GM23248 (cell line): ENCODE measurements around the gene FIS1. TPM values are rescaled to one million over a fixed set of nuclear protein-coding genes. Genes with fewer than 3 reads are reported as not detected.
"Not testable (repeated sequence)": the region's sequence is repeated elsewhere in the genome, so short reads cannot be mapped to it uniquely, and the experiment has no call there.

Experiments
- DNase-seq: peaks from one replicate; pipeline ENCODE4 v3.0.0-alpha.2; 2015
- H2AFZ ChIP-seq: fragments of 200-600 bp; sonication (generic); 2 replicates; pipeline ENCODE4 v1.6.1; 2016; ENCODE audit warnings: antibody characterized with exemption
- H3F3A ChIP-seq: fragments of 200-600 bp; sonication (generic); 2 replicates; pipeline ENCODE4 v1.6.1; 2016; ENCODE audit warnings: mild to moderate bottlenecking, antibody characterized with exemption, mixed run types; ENCODE audit not compliant: insufficient read depth
- H3K27ac ChIP-seq: fragments of 200-600 bp; sonication (generic); 2 replicates; pipeline ENCODE4 v1.5.1; 2016; ENCODE audit warnings: mild to moderate bottlenecking
- H3K27me3 ChIP-seq: fragments of 200-600 bp; sonication (generic); replicated peaks from 2 replicates; pipeline ENCODE4 v1.6.1; 2016; ENCODE audit warnings: mild to moderate bottlenecking; ENCODE audit not compliant: insufficient read depth
- H3K36me3 ChIP-seq: fragments of 200-600 bp; sonication (generic); 2 replicates; pipeline ENCODE4 v1.6.1; 2016; ENCODE audit warnings: low read depth, mild to moderate bottlenecking
- H3K4me1 ChIP-seq: fragments of 200-600 bp; sonication (generic); 2 replicates; pipeline ENCODE4 v1.6.1; 2016; ENCODE audit warnings: mild to moderate bottlenecking; ENCODE audit not compliant: insufficient read depth
- H3K4me2 ChIP-seq: fragments of 200-600 bp; sonication (generic); one replicate; pipeline ENCODE4 v1.6.1; 2016; ENCODE audit warnings: mild to moderate bottlenecking; ENCODE audit not compliant: unreplicated experiment
- H3K4me3 ChIP-seq: fragments of 200-600 bp; sonication (generic); 2 replicates; pipeline ENCODE4 v1.5.1; 2016; ENCODE audit warnings: mild to moderate bottlenecking
- H3K79me2 ChIP-seq: fragments of 200-600 bp; sonication (generic); 2 replicates; pipeline ENCODE4 v1.6.1; 2016; ENCODE audit warnings: mild to moderate bottlenecking; ENCODE audit not compliant: insufficient read depth
- H3K9ac ChIP-seq: fragments of 200-600 bp; sonication (generic); 2 replicates; pipeline ENCODE4 v1.6.1; 2016; ENCODE audit warnings: mild to moderate bottlenecking
- H3K9me2 ChIP-seq: fragments of 200-600 bp; sonication (generic); 2 replicates; pipeline ENCODE4 v1.6.1; 2016; ENCODE audit warnings: mixed run types, mild to moderate bottlenecking, moderate library complexity; ENCODE audit not compliant: insufficient read depth
- H3K9me3 ChIP-seq: fragments of 200-600 bp; sonication (generic); one replicate; pipeline ENCODE4 v1.6.1; 2017; ENCODE audit warnings: low read depth
- H4K20me1 ChIP-seq: fragments of 200-600 bp; sonication (generic); 2 replicates; pipeline ENCODE4 v1.6.0; 2016; ENCODE audit not compliant: insufficient read depth
- EZH2 ChIP-seq: fragments of 200-600 bp; sonication (generic); IDR thresholded peaks from 2 replicates; pipeline ENCODE4 v1.6.1; 2018; ENCODE audit warnings: antibody characterized with exemption, mild to moderate bottlenecking; ENCODE audit not compliant: insufficient read depth, poor library complexity, severe bottlenecking
- EZH2phosphoT487 ChIP-seq: fragments of 200-600 bp; sonication (generic); IDR thresholded peaks from 2 replicates; pipeline ENCODE4 v1.6.1; 2018; ENCODE audit warnings: antibody characterized with exemption, moderate library complexity, mild to moderate bottlenecking, low read depth; ENCODE audit not compliant: insufficient read depth
- WGBS, 2 experiments: methylation state at CpG; one replicate each; pipeline ENCODE4 v1.1.6; 2015 to 2017; ENCODE audit warnings: low lambda C conversion rate in 2 of 2, low coverage in 1 of 2; ENCODE audit errors: missing lambda C conversion rate in 2 of 2; 5-methylcytosine and 5-hydroxymethylcytosine counted together
- in situ Hi-C: fragments of 300-500 bp; cut with MboI; formaldehyde crosslinking; loops from 2 replicates; pipeline ENCODE4 v1.15.0; 2020
- polyA plus RNA-seq: library from polyadenylated mRNA; unstranded; fragments of >200 nt; fragmentation: Nextera tagmentation; extraction: Ambion mirVana; gene quantifications from 2 replicates; pipeline ENCODE4 v1.2.1, GENCODE V29; 2016
- total RNA-seq: library from RNA; depleted of rRNA; stranded (reverse); fragments of >200 nt; shearing (Covaris generic); gene quantifications from 2 replicates; pipeline ENCODE4 v1.2.3, GENCODE V29; 2014

The FIS1 gene
- total and polyA plus RNA-seq, 2 experiments from 2014 or later = 193 to 235 TPM

GRCh38 chr7:101255796-101256195 lies 10.9 kb upstream of the FIS1 start:
- Histone ChIP-seq H3K4me1 (peaks cover 7% of the 10 kb centered on the region), H3K4me2 (no peak overlapping the region), H3K36me3 (no peaks in the 10 kb centered on the region), H3K4me3 (no peak overlapping the region), H3F3A (no peaks in the 10 kb centered on the region), H3K9ac (no peak overlapping the region), H2AFZ (no peak overlapping the region), H3K79me2 (peaks cover 9% of the 10 kb centered on the region), H3K27ac (no peak overlapping the region), H3K9me2 (no peaks in the 10 kb centered on the region), H3K9me3 (no peaks in the 10 kb centered on the region), H3K27me3 (peaks cover 3% of the 10 kb centered on the region; the same call in 1 of the 2 replicates), H4K20me1 (no peaks in the 10 kb centered on the region)
- DNase-seq = no peak
- in situ Hi-C loops = no loop called here
- 43 to 52% methylated on average over 4 of the region's 4 CpGs for WGBS, 2 experiments
- TF ChIP-seq EZH2 (no peak), EZH2phosphoT487 (no peak)

DNA sequence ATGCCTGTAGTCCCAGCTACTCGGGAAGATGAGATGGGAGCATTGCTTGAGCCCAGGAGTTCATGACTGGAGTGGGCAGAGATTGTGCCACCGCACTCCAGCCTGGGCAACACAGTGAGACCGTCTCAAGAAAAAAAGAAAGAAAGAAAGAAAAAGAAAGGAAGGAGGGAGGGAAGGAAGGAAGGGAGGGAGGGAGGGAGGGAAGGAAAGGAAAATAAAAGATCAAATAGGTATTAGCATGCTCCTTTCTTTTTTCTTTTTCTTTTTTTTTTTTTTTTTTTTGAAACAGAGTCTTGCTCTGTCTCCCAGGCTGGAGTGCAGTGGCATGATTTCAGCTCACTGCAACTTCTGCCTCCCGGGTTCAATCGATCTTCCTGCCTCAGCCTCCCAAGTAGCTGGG lies 8.3 kb upstream of the FIS1 start:
- H3K27me3 ChIP-seq, H3K27ac ChIP-seq, H3K4me2 ChIP-seq, DNase-seq, H3K9ac ChIP-seq, H3F3A ChIP-seq, H3K9me2 ChIP-seq, in situ Hi-C loops, H3K9me3 ChIP-seq, H3K36me3 ChIP-seq, H4K20me1 ChIP-seq: not testable (repeated sequence)
- Histone ChIP-seq H3K79me2 (peaks cover 34% of the 10 kb centered on the region), H2AFZ (peak overlapping the region; percentile 99), H3K4me3 (peak overlapping the region; percentile 94), H3K4me1 (peaks cover 15% of the 10 kb centered on the region)
- WGBS, 2 experiments = 71 to 86% methylated on average over 5 of the region's 5 CpGs

DNA sequence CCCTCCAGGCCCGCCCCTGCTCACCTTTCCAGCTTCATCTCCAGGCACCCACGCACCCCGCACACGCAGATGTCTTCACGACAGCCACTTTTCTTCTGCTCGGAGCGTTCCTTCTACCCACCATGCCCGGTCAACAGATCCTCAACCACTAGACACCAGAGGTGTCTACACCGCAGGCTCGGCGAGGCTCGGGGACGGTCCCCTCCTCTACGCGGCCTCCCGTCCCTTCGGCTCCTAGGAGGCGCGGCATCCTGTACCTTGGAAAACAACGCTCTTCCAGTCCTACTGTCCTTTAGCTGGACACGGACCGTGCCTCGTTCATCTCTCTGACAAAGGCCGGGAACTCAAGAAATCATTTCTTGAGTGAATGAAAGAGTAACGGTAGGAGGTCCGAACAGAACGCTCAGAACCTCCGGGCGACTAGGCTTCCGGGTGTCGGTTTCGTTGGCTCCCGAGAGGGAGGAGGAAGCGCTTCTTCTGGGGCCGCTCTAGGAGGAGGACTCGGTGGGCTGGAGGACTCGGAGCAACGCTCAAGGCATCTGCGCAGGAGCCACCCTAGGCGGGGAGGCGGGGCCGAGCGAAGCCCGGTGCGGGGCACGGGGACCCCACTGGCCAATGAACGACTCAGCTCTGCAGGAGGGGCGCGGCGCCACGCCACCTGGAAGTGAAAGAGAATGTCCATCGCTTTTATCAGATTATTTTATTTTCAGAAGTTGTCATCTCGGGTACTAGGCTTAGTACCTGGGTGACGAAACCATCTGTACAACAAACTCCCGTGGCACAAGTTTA lies 7.2 kb upstream of the FIS1 start:
- H3K27me3 ChIP-seq = no peaks in the 10 kb centered on the region
- H3K4me3 ChIP-seq = peak overlapping the region; percentile 94
- 0 to 1% methylated on average over 43 to 54 of the region's 55 CpGs for WGBS, 2 experiments
- TF ChIP-seq EZH2 = no peak
- no peak for TF ChIP-seq EZH2phosphoT487
- DNase-seq = peak; percentile 99
- H3K9ac ChIP-seq = peak overlapping the region; percentile 88
- H3K36me3 ChIP-seq = no peaks in the 10 kb centered on the region
- H4K20me1 ChIP-seq = no peaks in the 10 kb centered on the region
- in situ Hi-C loops = no loop called here
- peak overlapping the region; percentile 91 for H3K4me2 ChIP-seq
- no peaks in the 10 kb centered on the region for H3F3A ChIP-seq
- H3K9me3 ChIP-seq = no peaks in the 10 kb centered on the region
- peaks cover 42% of the 10 kb centered on the region for H3K79me2 ChIP-seq
- H2AFZ ChIP-seq = peak overlapping the region; percentile 99
- H3K9me2 ChIP-seq = no peaks in the 10 kb centered on the region
- peak overlapping the region; percentile 77 for H3K27ac ChIP-seq
- H3K4me1 ChIP-seq = peaks cover 15% of the 10 kb centered on the region

DNA sequence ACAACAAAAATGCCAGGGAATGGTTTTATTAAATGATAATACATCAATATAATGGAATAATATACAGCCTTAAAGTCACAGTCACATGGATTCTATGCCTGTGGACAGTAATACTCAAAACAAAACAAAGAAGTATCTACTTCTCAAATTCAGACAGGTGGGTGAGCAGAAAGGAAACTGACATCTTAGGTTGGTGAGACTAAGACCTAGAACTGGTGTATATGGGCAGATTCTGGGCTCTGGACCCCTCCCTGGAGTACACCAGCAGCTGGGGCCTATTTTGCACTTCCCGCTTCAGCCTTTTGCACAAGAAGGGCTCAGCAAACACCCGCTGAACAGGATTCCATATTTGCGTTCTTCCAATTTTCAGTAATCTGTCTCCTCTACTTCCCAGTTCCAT lies 5.4 kb upstream of the FIS1 start:
- H3K9ac ChIP-seq = no peak overlapping the region
- peaks cover 59% of the 10 kb centered on the region for H3K79me2 ChIP-seq
- no peaks in the 10 kb centered on the region for H3K9me2 ChIP-seq
- H3K27me3 ChIP-seq = no peaks in the 10 kb centered on the region
- 96 to 99% methylated on average over 3 of the region's 3 CpGs for WGBS, 2 experiments
- TF ChIP-seq EZH2 = no peak
- no peak for TF ChIP-seq EZH2phosphoT487
- no peak overlapping the region for H2AFZ ChIP-seq
- no peak for DNase-seq
- no peaks in the 10 kb centered on the region for H3K36me3 ChIP-seq
- H3K4me2 ChIP-seq = peak overlapping the region; percentile 91
- no peaks in the 10 kb centered on the region for H3F3A ChIP-seq
- in situ Hi-C loops = no loop called here
- H3K27ac ChIP-seq = no peak overlapping the region
- H3K4me1 ChIP-seq = peaks cover 15% of the 10 kb centered on the region
- H3K4me3 ChIP-seq = peak overlapping the region; percentile 94; the same call in 1 of the 2 replicates
- H3K9me3 ChIP-seq = no peaks in the 10 kb centered on the region
- H4K20me1 ChIP-seq = no peaks in the 10 kb centered on the region
